K562 (cell line): Measurements from ENCODE around the gene SLC1A1. TPM values are rescaled to one million over a fixed set of nuclear protein-coding genes. Genes with fewer than 3 reads are reported as not detected.

Experiments
- ATAC-seq: fragments of 200-7000 bp; cut with Tn5 transposase; 3 replicates; pipeline ENCODE4 v1.9.1; 2020; ENCODE audit warnings: moderate library complexity
- BruUV-seq: library from RNA; stranded (reverse); fragments of 400-500 nt; replicated peaks from 2 replicates; lab custom pipeline; 2021; lab: Mats Ljungman, UMichigan
- CTCF ChIA-PET: fragments of 300-600 bp; formaldehyde crosslinking; extraction: SDS; loops from one replicate; lab custom pipeline; 2021; ENCODE audit warnings: low intra/inter-chr PET ratio; lab: Yijun Ruan, JAX
- POLR2A ChIA-PET: fragments of 300-600, 350-650 bp; sonication (Branson Sonifier 250); formaldehyde crosslinking; extraction: SDS; loops from one replicate; lab custom pipeline; 2021; ENCODE audit warnings: antibody characterized with exemption, inconsistent platforms; lab: Yijun Ruan, JAX
- DNase-seq, 4 experiments: peaks; one replicate each; pipeline versions ENCODE4 v3.0.0 to v3.0.0-alpha.2; 2011 to 2018; ENCODE audit warnings: low spot score in 3 of 4, mixed read lengths in 3 of 4; ENCODE audit errors: extremely low read depth in 1 of 4
- FAIRE-seq: peaks from 2 replicates; lab custom pipeline; 2011; peaks lifted over from hg19 to GRCh38; lab: Jason Lieb, UNC
- H2AFZ ChIP-seq: 2 replicates; pipeline ENCODE4 v1.6.0; 2011; ENCODE audit warnings: low read depth, low read length, control low read depth, inconsistent platforms
- H3K27ac ChIP-seq: fragments of 200-600 bp; 3 replicates; pipeline ENCODE4 v1.8.0; 2011; ENCODE audit warnings: low read depth, mild to moderate bottlenecking, control low read depth, inconsistent platforms, low read length, moderate library complexity, mixed read lengths; ENCODE audit errors: extremely low read depth
- H3K27me3 ChIP-seq, 2 experiments: fragments of 300-600 bp in 1 of 2; 2 replicates in 1 of 2; 3 replicates in 1 of 2; pipeline versions ENCODE4 v1.6.0 to v1.8.0; 2011; ENCODE audit warnings: inconsistent platforms in 2 of 2, low read length in 2 of 2, mild to moderate bottlenecking in 1 of 2, mixed read lengths in 1 of 2, moderate library complexity in 1 of 2; ENCODE audit not compliant: control insufficient read depth in 2 of 2, insufficient read depth in 2 of 2
- H3K36me3 ChIP-seq: fragments of 300-600 bp; 3 replicates; pipeline ENCODE4 v1.8.0; 2011; ENCODE audit warnings: mild to moderate bottlenecking, low read length, inconsistent platforms; ENCODE audit not compliant: control insufficient read depth, insufficient read depth
- H3K4me1 ChIP-seq, 2 experiments: fragments of 200-600 bp in 1 of 2; replicated peaks in 1 of 2; 2 replicates in 1 of 2; 3 replicates in 1 of 2; pipeline versions ENCODE4 v1.5.1 to v1.8.0; 2011; ENCODE audit warnings: inconsistent platforms in 2 of 2, low read length in 2 of 2, mild to moderate bottlenecking in 1 of 2, mixed read lengths in 1 of 2, moderate library complexity in 1 of 2; ENCODE audit not compliant: control insufficient read depth in 2 of 2, insufficient read depth in 2 of 2
- H3K4me2 ChIP-seq: 2 replicates; pipeline ENCODE4 v1.6.1; 2011; ENCODE audit warnings: low read length, control low read depth, inconsistent platforms, mixed read lengths; ENCODE audit not compliant: insufficient read depth
- H3K4me3 ChIP-seq: fragments of 200-600 bp; sonication (generic), shearing (Covaris generic); 2 replicates; pipeline ENCODE4 v1.5.1; 2016; ENCODE audit warnings: control low read depth, inconsistent platforms
- H3K79me2 ChIP-seq: fragments of 200-600 bp; 3 replicates; pipeline ENCODE4 v1.8.0; 2011; ENCODE audit warnings: low read length, inconsistent platforms; ENCODE audit not compliant: control insufficient read depth, insufficient read depth
- H3K9ac ChIP-seq, 2 experiments: 2 replicates each; pipeline versions ENCODE4 v1.6.0 to v1.6.1; 2011; ENCODE audit warnings: low read depth in 2 of 2, low read length in 2 of 2, control low read depth in 1 of 2, inconsistent platforms in 1 of 2, mild to moderate bottlenecking in 1 of 2, mixed read lengths in 1 of 2; ENCODE audit not compliant: insufficient read depth in 1 of 2
- H3K9me1 ChIP-seq: one replicate; pipeline ENCODE4 v1.6.0; 2011; ENCODE audit warnings: inconsistent platforms, mild to moderate bottlenecking, low read length, moderate library complexity; ENCODE audit not compliant: control insufficient read depth, insufficient read depth
- H3K9me3 ChIP-seq: replicated peaks from 2 replicates; pipeline ENCODE4 v1.5.1; 2011; ENCODE audit warnings: low read depth, low read length, inconsistent platforms; ENCODE audit not compliant: control insufficient read depth, insufficient read depth
- H4K20me1 ChIP-seq: replicated peaks from 2 replicates; pipeline ENCODE4 v1.6.1; 2011; ENCODE audit warnings: low read length, inconsistent platforms, mixed read lengths; ENCODE audit not compliant: control insufficient read depth, insufficient read depth
- ATF3 ChIP-seq, 2 experiments: fragments of 450-650 bp in 1 of 2; sonication (generic) in 1 of 2; formaldehyde crosslinking in 1 of 2; IDR thresholded peaks in 1 of 2; conservative IDR thresholded peaks in 1 of 2; 2 replicates each; pipeline versions ENCODE4 v1.6.1 to v1.8.1; 2016 to 2023; ENCODE audit warnings: mild to moderate bottlenecking in 2 of 2, moderate library complexity in 2 of 2, inconsistent platforms in 1 of 2, missing genetic modification reagents in 1 of 2
- CEBPG ChIP-seq, 3 experiments: fragments of 200-800 bp in 1 of 3; sonication (Bioruptor generic) in 1 of 3; sonication (generic) in 1 of 3; formaldehyde crosslinking in 1 of 3; IDR thresholded peaks in 2 of 3; conservative IDR thresholded peaks in 1 of 3; 2 replicates each; pipeline versions ENCODE4 v1.6.1 to v1.8.0; 2016 to 2022; ENCODE audit warnings: missing compliant biosample characterization in 2 of 3, missing genetic modification characterization in 2 of 3, mild to moderate bottlenecking in 1 of 3, missing genetic modification reagents in 1 of 3
- CREBBP ChIP-seq: IDR thresholded peaks from one replicate; pipeline ENCODE4 v1.6.1; 2012; ENCODE audit warnings: low read depth, mild to moderate bottlenecking, control low read depth, inconsistent platforms, low read length
- E2F3 ChIP-seq: fragments of 250-450 bp; sonication (Bioruptor Pico); IDR thresholded peaks from 2 replicates; pipeline ENCODE4 v1.4.0; 2020; ENCODE audit warnings: mild to moderate bottlenecking
- ETV6 ChIP-seq, 3 experiments: fragments of 150-350 bp in 1 of 3; sonication (generic) in 1 of 3; formaldehyde crosslinking in 1 of 3; IDR thresholded peaks; 2 replicates each; pipeline versions ENCODE4 v1.6.1 to v1.8.0; 2014 to 2022; ENCODE audit warnings: borderline replicate concordance in 2 of 3, low read depth in 2 of 3, antibody characterized with exemption in 1 of 3, low read length in 1 of 3, mild to moderate bottlenecking in 1 of 3, missing genetic modification reagents in 1 of 3
- RFX1 ChIP-seq: fragments of 450-650 bp; IDR thresholded peaks from 2 replicates; pipeline ENCODE4 v1.6.1; 2016; ENCODE audit warnings: mild to moderate bottlenecking, moderate library complexity
- WGBS: fragments of 100-300 bp; shearing (Covaris generic); methylation state at CpG from one replicate; pipeline ENCODE4 v1.1.6; 2016; ENCODE audit warnings: low coverage, mixed read lengths; ENCODE audit not compliant: insufficient coverage; ENCODE audit errors: missing lambda C conversion rate; 5-methylcytosine and 5-hydroxymethylcytosine counted together
- in situ Hi-C: fragments of 300-500 bp; cut with MboI; formaldehyde crosslinking; loops from 4 replicates; pipeline ENCODE4 v1.15.0; 2018; ENCODE audit warnings: inconsistent platforms, mixed read lengths
- intact Hi-C: fragments of 100-400 bp; cut with micrococcal nuclease; formaldehyde crosslinking; loops from 2 replicates; pipeline ENCODE4 v1.14.2; 2022
- polyA plus RNA-seq, 8 experiments: library from polyadenylated mRNA; depleted of rRNA in 4 of 8; stranded (reverse) in 5 of 8; unstranded in 3 of 8; fragments of >200 nt; fragmentation: Nextera tagmentation in 2 of 8; fragmentation: Illumina TruSeq in 1 of 8; extraction: Ambion mirVana in 2 of 8; extraction: Trizol in 1 of 8; gene quantifications; 2 replicates each; pipeline versions ENCODE4 v1.2.1 to v1.2.3, GENCODE V29; 2011 to 2014; ENCODE audit warnings: inconsistent platforms in 1 of 8, missing spikeins in 1 of 8
- total RNA-seq, 7 experiments: library from RNA; depleted of rRNA in 6 of 7; stranded (reverse); fragments of >200 nt in 6 of 7; fragmentation: Illumina TruSeq in 2 of 7; extraction: Trizol in 2 of 7; gene quantifications; 2 replicates each; pipeline versions ENCODE4 v1.2.1 to v1.2.3, GENCODE V29; 2011 to 2021; ENCODE audit warnings: low replicate concordance in 1 of 7
- TF ChIP-seq, protein P1 (sequence below): sonication (generic); formaldehyde crosslinking; IDR thresholded peaks from 2 replicates; pipeline ENCODE4 v1.8.0; 2022; ENCODE audit warnings: mild to moderate bottlenecking, missing genetic modification reagents

The SLC1A1 gene
- total and polyA plus RNA-seq, 9 of the 15 experiments (the other 6 are each of a cell fraction or from before 2014, with no cell fraction given), result 0.11 to 0.16 TPM; not detected in 7

DNA sequence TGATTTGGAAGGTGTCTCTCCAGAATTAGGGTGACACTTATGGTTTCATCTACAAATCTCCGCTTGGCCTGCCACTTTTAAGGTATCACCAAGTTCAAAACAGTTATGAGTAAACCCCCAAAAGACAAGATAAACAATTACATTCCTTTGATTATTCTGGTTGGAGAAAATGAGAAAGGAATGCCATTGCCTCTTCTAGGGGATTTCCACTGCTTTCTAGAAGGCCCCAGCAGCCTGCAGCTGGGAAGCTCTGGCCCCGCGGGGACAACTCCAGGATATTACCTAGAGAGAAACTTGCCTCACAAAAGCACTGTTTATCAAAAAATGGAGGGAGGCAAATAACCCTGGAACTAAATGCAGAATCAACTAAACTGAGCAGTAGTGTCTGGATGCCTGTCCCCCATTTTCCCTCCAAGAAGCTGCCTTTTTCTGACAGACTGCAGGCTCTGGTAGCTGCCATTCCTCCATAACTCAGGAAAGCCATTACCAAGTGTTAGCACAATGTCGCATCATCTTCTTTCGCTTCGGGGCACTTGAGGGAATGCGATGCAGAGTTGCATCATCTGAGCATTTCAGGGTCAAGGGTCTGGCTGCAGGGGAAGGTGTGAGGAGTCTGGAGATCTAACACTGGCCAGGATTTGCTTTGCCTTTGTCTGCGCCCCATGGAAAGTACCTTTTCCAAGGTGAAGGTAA lies 100.3 kb downstream of the SLC1A1 start:
- H3K9ac ChIP-seq, result no peak overlapping the region

More for the DNA sequence above, 100.3 kb downstream of the SLC1A1 start:
- peaks cover 0 to 6% of the 10 kb centered on the region in 2 experiments; a peak in 3 of 5 replicates for H3K27me3 ChIP-seq
- TF ChIP-seq, protein P1, sequence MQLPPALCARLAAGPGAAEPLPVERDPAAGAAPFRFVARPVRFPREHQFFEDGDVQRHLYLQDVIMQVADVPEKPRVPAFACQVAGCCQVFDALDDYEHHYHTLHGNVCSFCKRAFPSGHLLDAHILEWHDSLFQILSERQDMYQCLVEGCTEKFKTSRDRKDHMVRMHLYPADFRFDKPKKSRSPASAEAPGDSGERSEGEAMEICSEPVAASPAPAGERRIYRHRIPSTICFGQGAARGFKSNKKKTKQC (CRISPR knock-in tag), result no peak
- TF ChIP-seq RFX1, result no peak
- TF ChIP-seq CREBBP, result no peak
- peak; percentile 42; the same call in 1 of the 2 replicates for TF ChIP-seq ATF3 (IDR thresholded peaks at IDR 0.05)
- TF ChIP-seq ATF3 (CRISPR knock-in tag; conservative IDR thresholded peaks at IDR 0.05), result no peak
- TF ChIP-seq CEBPG (CRISPR knock-in tag; IDR thresholded peaks at IDR 0.05), result no peak
- TF ChIP-seq CEBPG (tag; conservative IDR thresholded peaks at IDR 0.05 in 1 of 2, IDR thresholded peaks at IDR 0.05 in 1 of 2), result 0 out of 4 replicates have a peak, but pooled peaks of 1 of the 2 experiments have one; percentile 28
- TF ChIP-seq E2F3 (CRISPR knock-in tag), result no peak
- no peak for TF ChIP-seq ETV6 (IDR thresholded peaks at IDR 0.05; ENCODE audit: borderline replicate concordance in 1 of 2, low read depth in 2 of 2, low read length in 1 of 2)
- no peak for TF ChIP-seq ETV6 (CRISPR knock-in tag; IDR thresholded peaks at IDR 0.05; ENCODE audit: borderline replicate concordance)
- TF ChIP-seq, all 486 proteins: peak for 2
- no peaks in the 10 kb centered on the region for H3K36me3 ChIP-seq
- no peaks in the 10 kb centered on the region for H3K4me1 ChIP-seq
- H3K27ac ChIP-seq, result no peak overlapping the region
- intact Hi-C loops (no loop called here), in situ Hi-C loops (no loop called here)
- FAIRE-seq (no peak), DNase-seq (no peak), ATAC-seq (no peak)
- no peak overlapping the region for H3K4me3 ChIP-seq
- ChIA-PET POLR2A (no interaction called here), CTCF (no interaction called here)
- no peaks in the 10 kb centered on the region for H3K9me1 ChIP-seq
- 3% methylated on average over 6 of the region's 8 CpGs for WGBS
- H2AFZ ChIP-seq, result no peak overlapping the region
- H3K79me2 ChIP-seq, result no peaks in the 10 kb centered on the region
- BruUV-seq, result no TSS peak
- H3K4me2 ChIP-seq, result no peak overlapping the region
- H4K20me1 ChIP-seq, result no peaks in the 10 kb centered on the region
- H3K9me3 ChIP-seq, result no peaks in the 10 kb centered on the region
